T-helper 1 cell (primary cell): ENCODE measurements around the gene BAHD1.

Experiments
- DNase-seq, 5 donors: peaks; one replicate each; pipeline ENCODE4 v3.0.0-alpha.2; 2012 to 2020

BAHD1 gene

GRCh38 chr15:40446144-40446543 lies 5.4 kb downstream of the BAHD1 start:
- no peak for DNase-seq

GRCh38 chr15:40448354-40448753 lies 7.6 kb downstream of the BAHD1 start:
- DNase-seq: no peak

- no peak for DNase-seq
These were observed 8.5 kb downstream of the BAHD1 start for GRCh38 chr15:40449275-40449674.

GRCh38 chr15:40450047-40450446 lies 9.3 kb downstream of the BAHD1 start:
- DNase-seq: no peak

GRCh38 chr15:40451527-40452158 lies 10.9 kb downstream of the BAHD1 start:
- DNase-seq: no peak

GRCh38 chr15:40452296-40453090 lies 11.7 kb downstream of the BAHD1 start:
- no peak for DNase-seq

- DNase-seq: peak in 1 of 5 donors; percentile 56
These were observed 13.2 kb downstream of the BAHD1 start for GRCh38 chr15:40453941-40454340.

- no peak for DNase-seq
These were observed 14.2 kb downstream of the BAHD1 start for GRCh38 chr15:40454904-40455391.

GRCh38 chr15:40456299-40456712 lies 15.6 kb downstream of the BAHD1 start:
- DNase-seq: no peak

- no peak for DNase-seq
These were observed 16.0 kb downstream of the BAHD1 start for GRCh38 chr15:40456738-40457137.

- DNase-seq: no peak
These were observed 18.0 kb downstream of the BAHD1 start for GRCh38 chr15:40458495-40459371.

- no peak for DNase-seq
These were observed 18.8 kb downstream of the BAHD1 start for GRCh38 chr15:40459391-40460015.

- DNase-seq: no peak
These were observed 19.7 kb downstream of the BAHD1 start for GRCh38 chr15:40460404-40460803.

GRCh38 chr15:40461958-40462357 lies 21.2 kb downstream of the BAHD1 start:
- no peak for DNase-seq

GRCh38 chr15:40463279-40463678 lies 22.5 kb downstream of the BAHD1 start:
- DNase-seq: no peak

- no peak for DNase-seq
These were observed 23.3 kb downstream of the BAHD1 start for GRCh38 chr15:40463886-40464545.

- no peak for DNase-seq
These were observed 23.9 kb downstream of the BAHD1 start for GRCh38 chr15:40464595-40465185.

- DNase-seq: no peak
These were observed 25.2 kb downstream of the BAHD1 start for GRCh38 chr15:40465939-40466338.

GRCh38 chr15:40466426-40467260 lies 25.9 kb downstream of the BAHD1 start:
- DNase-seq: no peak

- DNase-seq: no peak
These were observed 26.5 kb downstream of the BAHD1 start for GRCh38 chr15:40467261-40467615.

GRCh38 chr15:40468898-40469331 lies 28.2 kb downstream of the BAHD1 start:
- DNase-seq: no peak
